GM18517 (cell line): ENCODE results near the gene BICDL1.
A peak's percentile ranks its signal among the peaks of the same experiment; 100 is the strongest.
"Not testable (repeated sequence)": the region's sequence is repeated elsewhere in the genome, so short reads cannot be mapped to it uniquely, and the experiment has no call there.

Experiments used
- ATAC-seq: cut with Tn5 transposase; IDR thresholded peaks from one replicate; pipeline ENCODE4 v1.9.1; 2021; ENCODE audit warnings: mild to moderate bottlenecking, moderate library complexity; ENCODE audit not compliant: unreplicated experiment

Gene BICDL1

GRCh38 chr12:119988472-119989360, at the start of gene BICDL1:
BICDL1 (plus strand) TSS chr12:119989236; CDS start chr12:119989869, 633 bp downstream.
- ATAC-seq: peak; percentile 86

- no peak for ATAC-seq
These were observed 48.1 kb upstream of the BICDL1 start for GRCh38 chr12:119940897-119941296.

GRCh38 chr12:119942386-119942785, 46.6 kb upstream of the BICDL1 start:
- ATAC-seq: no peak

- ATAC-seq: no peak
These were observed 42.8 kb upstream of the BICDL1 start for GRCh38 chr12:119946213-119946612.

GRCh38 chr12:119949145-119949544, 39.9 kb upstream of the BICDL1 start:
- no peak for ATAC-seq

- no peak for ATAC-seq
These were observed 39.4 kb upstream of the BICDL1 start for GRCh38 chr12:119949594-119949993.

- ATAC-seq: no peak
These were observed 33.0 kb upstream of the BICDL1 start for GRCh38 chr12:119956047-119956446.

- no peak for ATAC-seq
These were observed 31.9 kb upstream of the BICDL1 start for GRCh38 chr12:119957135-119957534.

GRCh38 chr12:119959435-119959834, 29.6 kb upstream of the BICDL1 start:
- no peak for ATAC-seq

- no peak for ATAC-seq
These were observed 24.9 kb upstream of the BICDL1 start for GRCh38 chr12:119964123-119964522.

GRCh38 chr12:119964929-119965328, 24.1 kb upstream of the BICDL1 start:
- ATAC-seq: no peak

GRCh38 chr12:119980242-119980641, 8.8 kb upstream of the BICDL1 start:
- no peak for ATAC-seq

GRCh38 chr12:119980702-119981101, 8.3 kb upstream of the BICDL1 start:
- not testable (repeated sequence) for ATAC-seq

- peak; percentile 31 for ATAC-seq
These were observed 310 bp downstream of the BICDL1 start for GRCh38 chr12:119989361-119989730.

GRCh38 chr12:119989731-119990381, 820 bp downstream of the BICDL1 start:
- ATAC-seq: peak; percentile 26

- no peak for ATAC-seq
These were observed 1.4 kb downstream of the BICDL1 start for GRCh38 chr12:119990382-119990874.

GRCh38 chr12:119992129-119992705, 3.2 kb downstream of the BICDL1 start:
- no peak for ATAC-seq

GRCh38 chr12:119994892-119995658, 6.0 kb downstream of the BICDL1 start:
- no peak for ATAC-seq

- ATAC-seq: no peak
These were observed 7.4 kb downstream of the BICDL1 start for GRCh38 chr12:119996417-119996816.

GRCh38 chr12:119998471-119999245, 9.6 kb downstream of the BICDL1 start:
- no peak for ATAC-seq
